ENCODE data around the gene DNAJC16. TPM values are rescaled to one million over a fixed set of nuclear protein-coding genes. Genes with fewer than 3 reads are reported as not detected.

Gene DNAJC16
- total and polyA plus RNA-seq, 4 donors = 3.3 to 14.2 (median 11.1) TPM

GRCh38 chr1:15574741-15575140, 48.1 kb downstream of the DNAJC16 start (continued):
- TF ChIP-seq REST (IDR thresholded peaks at IDR 0.05) (no peak), GABPA (IDR thresholded peaks at IDR 0.05 in 1 of 2, conservative IDR thresholded peaks at IDR 0.05 in 1 of 2) (peak in 1 of 2 donors; percentile 19)

DNA sequence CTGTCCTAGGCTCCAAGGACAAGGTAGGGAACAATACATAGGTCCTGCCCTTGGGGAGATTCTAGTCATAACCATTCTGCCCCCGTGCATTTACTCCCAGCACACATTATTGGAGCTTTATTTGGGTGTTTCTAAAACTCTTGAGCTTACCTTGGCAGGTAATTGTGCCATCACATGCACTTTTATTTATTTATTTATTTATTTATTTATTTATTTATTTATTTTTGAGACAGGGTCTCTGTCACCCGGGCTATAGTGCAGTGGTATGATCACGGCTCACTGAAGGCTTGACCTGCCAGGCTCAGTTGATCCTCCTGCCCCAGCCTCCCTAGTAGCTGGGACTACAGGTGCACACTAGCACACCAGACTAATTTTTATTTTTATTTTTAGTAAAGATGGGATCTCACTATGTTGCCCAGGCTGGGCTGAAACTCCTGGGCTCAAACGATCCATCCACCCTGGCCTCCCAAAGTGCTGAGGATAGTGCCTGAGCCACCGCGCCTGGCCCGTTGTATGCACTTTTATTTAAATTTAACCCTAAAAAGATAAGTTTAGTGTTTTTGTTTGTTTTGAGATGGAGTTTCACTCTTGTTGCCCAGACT, 49.0 kb downstream of the DNAJC16 start:
- Histone ChIP-seq H3K36me3 (ENCODE audit: control insufficient read depth in 4 of 4, insufficient read depth in 3 of 4, low read depth in 1 of 4, low read length in 3 of 4) (peaks cover 4 to 15% (median 7%) of the 10 kb centered on the region in 4 donors), H3K4me3 (ENCODE audit: low read depth in 1 of 3, low read length in 3 of 3) (no peak overlapping the region), H3K9me3 (ENCODE audit: control insufficient read depth in 4 of 4, low read length in 3 of 4) (no peaks in the 10 kb centered on the region), H3K9ac (ENCODE audit: low read depth in 1 of 2, low read length in 2 of 2) (no peak overlapping the region), H3K27ac (ENCODE audit: low read depth in 1 of 2, low read length in 2 of 2) (no peak overlapping the region), H3K27me3 (ENCODE audit: control insufficient read depth in 4 of 4, insufficient read depth in 4 of 4, low read length in 3 of 4) (no peaks in the 10 kb centered on the region), H3K4me1 (ENCODE audit: control insufficient read depth in 4 of 4, insufficient read depth in 4 of 4, low read length in 3 of 4) (peaks cover 4 to 30% (median 20%) of the 10 kb centered on the region in 4 donors)
- DNase-seq (ENCODE audit: low spot score) = no peak
- TF ChIP-seq EGR1 (IDR thresholded peaks at IDR 0.05; ENCODE audit: low read depth in 2 of 2) (no peak), SP1 (IDR thresholded peaks at IDR 0.05) (no peak), ZBTB33 (IDR thresholded peaks at IDR 0.05) (no peak), MAX (IDR thresholded peaks at IDR 0.05) (no peak), ATF3 (IDR thresholded peaks at IDR 0.05) (no peak), TAF1 (conservative IDR thresholded peaks at IDR 0.05) (no peak), GABPA (IDR thresholded peaks at IDR 0.05 in 1 of 2, conservative IDR thresholded peaks at IDR 0.05 in 1 of 2) (no peak), HNF4G (IDR thresholded peaks at IDR 0.05) (no peak), YY1 (IDR thresholded peaks at IDR 0.05) (no peak)
- WGBS = 97% methylated on average over 7 of the region's 7 CpGs

DNA sequence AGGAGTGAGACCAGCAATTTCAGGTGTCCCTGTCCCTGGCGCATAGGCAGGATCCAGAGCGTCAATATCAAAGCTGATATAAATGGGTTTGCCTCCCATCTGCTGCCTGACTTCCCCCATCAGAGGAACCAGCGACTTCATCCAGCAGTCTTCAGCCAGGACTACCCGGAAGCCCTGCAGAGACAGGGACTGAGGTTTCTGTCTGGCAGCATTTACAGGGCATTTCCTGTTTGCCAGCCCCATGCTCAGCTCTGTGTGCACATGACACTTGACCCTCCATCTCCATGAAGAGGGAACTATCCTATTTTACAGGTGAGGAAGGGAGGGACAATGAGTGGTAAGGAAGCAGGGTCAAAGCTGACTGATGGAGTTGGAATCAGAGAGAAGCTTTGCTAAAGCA, 51.0 kb downstream of the DNAJC16 start:
- Histone ChIP-seq H3K4me1 (ENCODE audit: control insufficient read depth in 4 of 4, insufficient read depth in 4 of 4, low read length in 3 of 4) (peaks cover 4 to 35% (median 24%) of the 10 kb centered on the region in 4 donors), H3K9ac (ENCODE audit: low read depth in 1 of 2, low read length in 2 of 2) (no peak overlapping the region), H3K27ac (ENCODE audit: low read depth in 1 of 2, low read length in 2 of 2) (no peak overlapping the region), H3K9me3 (ENCODE audit: control insufficient read depth in 4 of 4, low read length in 3 of 4) (no peaks in the 10 kb centered on the region), H3K4me3 (ENCODE audit: low read depth in 1 of 3, low read length in 3 of 3) (no peak overlapping the region), H3K36me3 (ENCODE audit: control insufficient read depth in 4 of 4, insufficient read depth in 3 of 4, low read depth in 1 of 4, low read length in 3 of 4) (peaks cover 3 to 8% (median 3%) of the 10 kb centered on the region in 4 donors), H3K27me3 (ENCODE audit: control insufficient read depth in 4 of 4, insufficient read depth in 4 of 4, low read length in 3 of 4) (no peaks in the 10 kb centered on the region)
- TF ChIP-seq YY1 (IDR thresholded peaks at IDR 0.05) = no peak
- no peak for TF ChIP-seq ATF3 (IDR thresholded peaks at IDR 0.05)
- TF ChIP-seq HNF4A (conservative IDR thresholded peaks at IDR 0.05) = no peak
- TF ChIP-seq CTCF (IDR thresholded peaks at IDR 0.05; ENCODE audit: low read depth, low read length, missing input control) = no peak
- no peak for TF ChIP-seq JUND (IDR thresholded peaks at IDR 0.05)
- no peak for TF ChIP-seq FOXA1 (IDR thresholded peaks at IDR 0.05)
- WGBS = 86% methylated on average over 4 of the region's 4 CpGs
- no peak for DNase-seq (ENCODE audit: low spot score)
